A673 (cell line): ENCODE data around the gene TNFSF9. TPM values are rescaled to one million over a fixed set of nuclear protein-coding genes. Genes with fewer than 3 reads are reported as not detected.

Experiments
- BruUV-seq: library from RNA; stranded (reverse); fragments of 400-500 nt; replicated peaks from 2 replicates; lab custom pipeline; 2021; lab: Mats Ljungman, UMichigan
- CTCF ChIA-PET: fragments of 300-600 bp; sonication (Branson Sonifier 250); formaldehyde crosslinking; loops from one replicate; lab custom pipeline; 2022; ENCODE audit warnings: antibody characterized with exemption; lab: Charles Lee
- POLR2A ChIA-PET: fragments of 300-600 bp; sonication (Branson Sonifier 250); formaldehyde crosslinking; loops from one replicate; lab custom pipeline; 2022; ENCODE audit warnings: antibody characterized with exemption; ENCODE audit not compliant: low non-redundant PET; lab: Charles Lee
- DNase-seq: peaks from one replicate; pipeline ENCODE4 v3.0.0-alpha.2; 2015; ENCODE audit warnings: low spot score
- H3K27ac ChIP-seq: fragments of 200-600 bp; sonication (generic); 2 replicates; pipeline ENCODE4 v1.5.1; 2016; ENCODE audit warnings: mixed run types, low read depth, mild to moderate bottlenecking, mixed read lengths, antibody characterized with exemption, low read length; ENCODE audit not compliant: poor library complexity, severe bottlenecking
- H3K27me3 ChIP-seq: fragments of 200-600 bp; sonication (generic); replicated peaks from 2 replicates; pipeline ENCODE4 v1.6.1; 2017; ENCODE audit warnings: mixed run types, low read depth, mild to moderate bottlenecking, mixed read lengths, antibody characterized with exemption, low read length; ENCODE audit not compliant: insufficient read depth, poor library complexity
- H3K36me3 ChIP-seq: fragments of 200-600 bp; sonication (generic); 2 replicates; pipeline ENCODE4 v1.6.1; 2016; ENCODE audit warnings: mixed run types, mild to moderate bottlenecking, mixed read lengths, antibody characterized with exemption, low read length; ENCODE audit not compliant: insufficient read depth, poor library complexity, severe bottlenecking
- H3K4me1 ChIP-seq: fragments of 200-600 bp; sonication (generic); 2 replicates; pipeline ENCODE4 v1.6.1; 2017; ENCODE audit warnings: mixed run types, mild to moderate bottlenecking, mixed read lengths, antibody characterized with exemption, low read length; ENCODE audit not compliant: insufficient read depth, poor library complexity, severe bottlenecking
- H3K4me3 ChIP-seq: fragments of 200-600 bp; sonication (generic); 2 replicates; pipeline ENCODE4 v1.5.1; 2016; ENCODE audit warnings: low read depth, mixed run types, mild to moderate bottlenecking, mixed read lengths, low read length; ENCODE audit not compliant: poor library complexity, severe bottlenecking
- H3K9me3 ChIP-seq: fragments of 200-600 bp; sonication (generic); 2 replicates; pipeline ENCODE4 v1.6.1; 2016; ENCODE audit warnings: mixed run types, low read depth, mild to moderate bottlenecking, mixed read lengths, antibody characterized with exemption, low read length; ENCODE audit not compliant: poor library complexity, severe bottlenecking
- EZH2 ChIP-seq: fragments of 200-600 bp; sonication (generic); IDR thresholded peaks from 2 replicates; pipeline ENCODE4 v1.6.1; 2017; ENCODE audit warnings: borderline replicate concordance, low read depth, mild to moderate bottlenecking, mixed read lengths, antibody characterized with exemption, low read length; ENCODE audit not compliant: poor library complexity, severe bottlenecking
- intact Hi-C: fragments of 100-400 bp; cut with micrococcal nuclease; formaldehyde crosslinking; loops from one replicate; pipeline ENCODE4 v1.10.0; 2022; ENCODE audit not compliant: unreplicated experiment
- total RNA-seq: library from RNA; stranded (reverse); gene quantifications from 2 replicates; pipeline ENCODE4 v1.2.3, GENCODE V29; 2021
- TF ChIP-seq, protein P1 (sequence below): fragments of 300-800, 200-600 bp; sonication (generic); conservative IDR thresholded peaks from 2 replicates; pipeline ENCODE4 v1.5.1; 2017; ENCODE audit warnings: low read depth, mild to moderate bottlenecking, antibody characterized with exemption, low read length, moderate library complexity, mixed read lengths

The TNFSF9 gene
- total RNA-seq, 1 experiment from 2014 or later: 11.1 TPM

- intact Hi-C loops: no loop called here
- H3K27ac ChIP-seq: no peak overlapping the region
- H3K4me3 ChIP-seq: no peak overlapping the region
- no peaks in the 10 kb centered on the region for H3K27me3 ChIP-seq
- H3K36me3 ChIP-seq: no peaks in the 10 kb centered on the region
- CTCF ChIA-PET: no interaction called here
- DNase-seq: no peak
- BruUV-seq: no TSS peak
- TF ChIP-seq, protein P1, sequence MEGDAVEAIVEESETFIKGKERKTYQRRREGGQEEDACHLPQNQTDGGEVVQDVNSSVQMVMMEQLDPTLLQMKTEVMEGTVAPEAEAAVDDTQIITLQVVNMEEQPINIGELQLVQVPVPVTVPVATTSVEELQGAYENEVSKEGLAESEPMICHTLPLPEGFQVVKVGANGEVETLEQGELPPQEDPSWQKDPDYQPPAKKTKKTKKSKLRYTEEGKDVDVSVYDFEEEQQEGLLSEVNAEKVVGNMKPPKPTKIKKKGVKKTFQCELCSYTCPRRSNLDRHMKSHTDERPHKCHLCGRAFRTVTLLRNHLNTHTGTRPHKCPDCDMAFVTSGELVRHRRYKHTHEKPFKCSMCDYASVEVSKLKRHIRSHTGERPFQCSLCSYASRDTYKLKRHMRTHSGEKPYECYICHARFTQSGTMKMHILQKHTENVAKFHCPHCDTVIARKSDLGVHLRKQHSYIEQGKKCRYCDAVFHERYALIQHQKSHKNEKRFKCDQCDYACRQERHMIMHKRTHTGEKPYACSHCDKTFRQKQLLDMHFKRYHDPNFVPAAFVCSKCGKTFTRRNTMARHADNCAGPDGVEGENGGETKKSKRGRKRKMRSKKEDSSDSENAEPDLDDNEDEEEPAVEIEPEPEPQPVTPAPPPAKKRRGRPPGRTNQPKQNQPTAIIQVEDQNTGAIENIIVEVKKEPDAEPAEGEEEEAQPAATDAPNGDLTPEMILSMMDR: no peak
- no peak for TF ChIP-seq EZH2
- POLR2A ChIA-PET: no interaction called here
- peaks cover 6% of the 10 kb centered on the region for H3K9me3 ChIP-seq
- peaks cover 4% of the 10 kb centered on the region for H3K4me1 ChIP-seq
These were observed 40.3 kb downstream of the TNFSF9 start for GRCh38 chr19:6571167-6571566.

DNA sequence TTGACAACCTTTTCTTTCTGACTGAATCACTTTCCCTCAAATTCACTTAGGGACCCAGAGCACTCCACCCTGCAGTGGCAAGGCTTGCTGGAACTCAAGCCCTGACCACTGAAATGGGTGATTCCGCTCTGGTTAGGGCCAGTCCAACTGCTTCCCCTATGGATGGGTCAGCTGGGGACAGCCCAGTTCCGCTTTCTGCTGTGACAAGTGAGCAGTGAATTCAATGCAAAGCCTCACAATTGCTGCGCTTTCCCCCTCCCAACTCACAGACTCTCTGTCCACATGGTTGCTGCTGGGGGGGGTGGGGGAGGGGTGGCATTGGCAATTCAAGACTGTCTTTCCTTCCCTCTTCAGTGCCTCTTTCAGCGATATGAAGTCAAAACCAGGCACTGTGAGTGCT is 41.4 kb downstream of the TNFSF9 start:
- Histone ChIP-seq H3K27me3 (no peaks in the 10 kb centered on the region), H3K36me3 (no peaks in the 10 kb centered on the region), H3K4me3 (no peak overlapping the region), H3K4me1 (peaks cover 13% of the 10 kb centered on the region), H3K27ac (no peak overlapping the region), H3K9me3 (peaks cover 6% of the 10 kb centered on the region)
- intact Hi-C loops: no loop called here
- no TSS peak for BruUV-seq
- no peak for TF ChIP-seq EZH2
- TF ChIP-seq, protein P1: no peak
- POLR2A ChIA-PET: no interaction called here
- CTCF ChIA-PET: no interaction called here
- DNase-seq: no peak

- Histone ChIP-seq H3K4me3 (no peak overlapping the region), H3K4me1 (peaks cover 19% of the 10 kb centered on the region), H3K27ac (no peak overlapping the region), H3K27me3 (no peaks in the 10 kb centered on the region), H3K9me3 (peaks cover 6% of the 10 kb centered on the region), H3K36me3 (no peaks in the 10 kb centered on the region)
- BruUV-seq: no TSS peak
- no peak for DNase-seq
- intact Hi-C loops: no loop called here
- TF ChIP-seq, protein P1: no peak
- no peak for TF ChIP-seq EZH2
- ChIA-PET CTCF (no interaction called here), POLR2A (no interaction called here)
These were observed 42.5 kb downstream of the TNFSF9 start for GRCh38 chr19:6573350-6573749.
